Measurements from ENCODE around the gene KIF6.

The KIF6 gene

GRCh38 chr6:39654121-39654520, 71.1 kb downstream of the KIF6 start:
- no peak for DNase-seq

- no peak for DNase-seq
Measured at GRCh38 chr6:39653612-39654011, 71.6 kb downstream of the KIF6 start.

- no peak for DNase-seq
Measured at GRCh38 chr6:39649996-39650395, 75.2 kb downstream of the KIF6 start.

- no peak for DNase-seq
Measured at GRCh38 chr6:39646751-39647420, 78.3 kb downstream of the KIF6 start.

- DNase-seq = no peak
Measured at GRCh38 chr6:39642270-39642669, 82.9 kb downstream of the KIF6 start.

- DNase-seq = no peak
Measured at GRCh38 chr6:39638126-39638822, 86.9 kb downstream of the KIF6 start.

GRCh38 chr6:39634646-39635341, 90.4 kb downstream of the KIF6 start:
- DNase-seq = no peak

GRCh38 chr6:39625209-39625608, 100.0 kb downstream of the KIF6 start:
- no peak for DNase-seq

- no peak for DNase-seq
Measured at GRCh38 chr6:39623750-39624149, 101.5 kb downstream of the KIF6 start.

GRCh38 chr6:39617520-39617919, 107.7 kb downstream of the KIF6 start:
- no peak for DNase-seq

GRCh38 chr6:39617026-39617425, 108.2 kb downstream of the KIF6 start:
- DNase-seq = no peak

- DNase-seq = no peak
Measured at GRCh38 chr6:39615622-39616021, 109.6 kb downstream of the KIF6 start.

GRCh38 chr6:39614393-39614950, 110.7 kb downstream of the KIF6 start:
- no peak for DNase-seq

GRCh38 chr6:39610221-39610620, 115.0 kb downstream of the KIF6 start:
- no peak for DNase-seq

GRCh38 chr6:39608652-39609345, 116.4 kb downstream of the KIF6 start:
- no peak for DNase-seq

GRCh38 chr6:39602601-39603519, 122.3 kb downstream of the KIF6 start:
- no peak for DNase-seq

GRCh38 chr6:39599973-39600372, 125.2 kb downstream of the KIF6 start:
- DNase-seq = no peak

- DNase-seq = no peak
Measured at GRCh38 chr6:39599341-39599740, 125.9 kb downstream of the KIF6 start.

GRCh38 chr6:39594285-39594684, 130.9 kb downstream of the KIF6 start:
- no peak for DNase-seq

GRCh38 chr6:39593646-39594045, 131.6 kb downstream of the KIF6 start:
- DNase-seq = no peak

- DNase-seq = no peak
Measured at GRCh38 chr6:39590871-39591393, 134.3 kb downstream of the KIF6 start.

GRCh38 chr6:39587080-39587479, 138.1 kb downstream of the KIF6 start:
- DNase-seq = no peak

Data from right forelimb (tissue), 1 donor.